GM23338 (cell line): ENCODE data around the gene PLEKHS1. TPM values are rescaled to one million over a fixed set of nuclear protein-coding genes. Genes with fewer than 3 reads are reported as not detected.

Source experiments
- ATAC-seq: fragments of 200-7000 bp; cut with Tn5 transposase; 3 replicates; pipeline ENCODE4 v1.9.1; 2020
- DNase-seq: peaks from one replicate; pipeline ENCODE4 v3.0.0-alpha.2; 2015; ENCODE audit warnings: low spot score
- H2AFZ ChIP-seq: fragments of 200-600 bp; sonication (generic); 2 replicates; pipeline ENCODE4 v1.8.0; 2016; ENCODE audit warnings: antibody characterized with exemption, mild to moderate bottlenecking, moderate library complexity
- H3F3A ChIP-seq: fragments of 200-600 bp; sonication (generic); replicated peaks from 2 replicates; pipeline ENCODE4 v1.8.0; 2017; ENCODE audit warnings: antibody characterized with exemption, mixed run types, low read depth
- H3K27ac ChIP-seq: fragments of 200-600 bp; sonication (generic); 2 replicates; pipeline ENCODE4 v1.6.1; 2016; ENCODE audit warnings: low read depth
- H3K27me3 ChIP-seq: fragments of 200-600 bp; sonication (generic); 2 replicates; pipeline ENCODE4 v1.8.0; 2016; ENCODE audit warnings: mild to moderate bottlenecking, mixed run types, moderate library complexity; ENCODE audit not compliant: insufficient read depth
- H3K36me3 ChIP-seq: fragments of 200-600 bp; sonication (generic); 2 replicates; pipeline ENCODE4 v1.8.0; 2016; ENCODE audit warnings: mild to moderate bottlenecking; ENCODE audit not compliant: insufficient read depth
- H3K4me1 ChIP-seq: fragments of 200-600 bp; sonication (generic); 2 replicates; pipeline ENCODE4 v1.8.0; 2016; ENCODE audit warnings: mild to moderate bottlenecking, moderate library complexity; ENCODE audit not compliant: insufficient read depth
- H3K4me2 ChIP-seq: fragments of 200-600 bp; sonication (generic); 2 replicates; pipeline ENCODE4 v1.7.1; 2017; ENCODE audit warnings: mixed run types
- H3K4me3 ChIP-seq: fragments of 200-600 bp; sonication (generic); 2 replicates; pipeline ENCODE4 v1.6.1; 2016; ENCODE audit warnings: mixed run types
- H3K79me2 ChIP-seq: fragments of 200-600 bp; sonication (generic); replicated peaks from 2 replicates; pipeline ENCODE4 v1.8.0; 2017; ENCODE audit warnings: mild to moderate bottlenecking; ENCODE audit not compliant: insufficient read depth
- H3K9me2 ChIP-seq: fragments of 200-600 bp; sonication (generic); 2 replicates; pipeline ENCODE4 v1.8.0; 2017; ENCODE audit not compliant: insufficient read depth
- H4K20me1 ChIP-seq: fragments of 200-600 bp; sonication (generic); replicated peaks from 2 replicates; pipeline ENCODE4 v1.8.0; 2017; ENCODE audit warnings: mild to moderate bottlenecking; ENCODE audit not compliant: insufficient read depth
- H3K27ac Mint-ChIP-seq: 2 replicates; pipeline ENCODE4 v1.8.0; 2020; ENCODE audit warnings: inconsistent platforms, mild to moderate bottlenecking, moderate library complexity, mixed read lengths
- H3K27me3 Mint-ChIP-seq: 3 replicates; pipeline ENCODE4 v1.8.0; 2022; ENCODE audit warnings: low read depth, mild to moderate bottlenecking, moderate library complexity, mixed read lengths, inconsistent platforms; ENCODE audit not compliant: insufficient read depth, poor library complexity
- H3K36me3 Mint-ChIP-seq: 3 replicates; pipeline ENCODE4 v1.8.0; 2021; ENCODE audit warnings: low read depth, mild to moderate bottlenecking, inconsistent platforms, moderate library complexity, mixed read lengths
- H3K4me1 Mint-ChIP-seq: 3 replicates; pipeline ENCODE4 v1.8.0; 2020; ENCODE audit warnings: mild to moderate bottlenecking, inconsistent platforms, mixed read lengths
- H3K4me3 Mint-ChIP-seq: 3 replicates; pipeline ENCODE4 v1.8.0; 2021; ENCODE audit warnings: moderate library complexity, mild to moderate bottlenecking, inconsistent platforms, mixed read lengths
- H3K9me3 Mint-ChIP-seq: 3 replicates; pipeline ENCODE4 v1.8.0; 2020; ENCODE audit warnings: moderate library complexity, mild to moderate bottlenecking, inconsistent platforms, mixed read lengths
- CREB1 ChIP-seq: fragments of 250-450 bp; sonication (Bioruptor Pico); IDR thresholded peaks from 2 replicates; pipeline ENCODE4 v1.5.0; 2020; ENCODE audit warnings: low read depth, mild to moderate bottlenecking, moderate library complexity
- CTCF ChIP-seq, 2 experiments: fragments of 200-600 bp in 1 of 2; sonication (generic) in 1 of 2; conservative IDR thresholded peaks; 2 replicates each; pipeline versions ENCODE4 v1.5.1 to v1.6.1; 2016 to 2017; ENCODE audit warnings: antibody characterized with exemption in 2 of 2, low read depth in 2 of 2, mild to moderate bottlenecking in 2 of 2, moderate library complexity in 1 of 2
- EZH2 ChIP-seq: fragments of 200-600 bp; sonication (generic); IDR thresholded peaks from one replicate; pipeline ENCODE4 v1.8.0; 2017; ENCODE audit warnings: antibody characterized with exemption, mild to moderate bottlenecking, low read depth; ENCODE audit not compliant: unreplicated experiment
- EZH2phosphoT487 ChIP-seq: fragments of 200-600 bp; sonication (generic); IDR thresholded peaks from one replicate; pipeline ENCODE4 v1.8.1; 2018; ENCODE audit warnings: antibody characterized with exemption; ENCODE audit not compliant: unreplicated experiment
- JUNB ChIP-seq: IDR thresholded peaks from one replicate; pipeline ENCODE4 v1.6.1; 2016; ENCODE audit warnings: antibody characterized with exemption; ENCODE audit not compliant: unreplicated experiment
- NANOG ChIP-seq: IDR thresholded peaks from 2 replicates; pipeline ENCODE4 v1.6.1; 2016; ENCODE audit warnings: antibody characterized with exemption, borderline replicate concordance
- POLR2AphosphoS5 ChIP-seq: IDR thresholded peaks from 2 replicates; pipeline ENCODE4 v1.6.1; 2016; ENCODE audit warnings: antibody characterized with exemption, low read depth
- STAT1 ChIP-seq: IDR thresholded peaks from one replicate; pipeline ENCODE4 v1.6.1; 2016; ENCODE audit warnings: antibody characterized with exemption; ENCODE audit not compliant: unreplicated experiment
- polyA plus RNA-seq: library from polyadenylated mRNA; unstranded; fragments of >200 nt; fragmentation: Nextera tagmentation; extraction: Ambion mirVana; gene quantifications from 2 replicates; pipeline ENCODE4 v1.2.1, GENCODE V29; 2016
- total RNA-seq: library from RNA; depleted of rRNA; stranded (reverse); fragments of >200 nt; shearing (Covaris generic); gene quantifications from 2 replicates; pipeline ENCODE4 v1.2.3, GENCODE V29; 2014
- TF ChIP-seq, protein P1 (sequence below): IDR thresholded peaks from 2 replicates; pipeline ENCODE4 v1.6.1; 2016; ENCODE audit warnings: antibody characterized with exemption
- TF ChIP-seq, protein P2 (sequence below): IDR thresholded peaks from one replicate; pipeline ENCODE4 v1.6.1; 2018; ENCODE audit warnings: antibody characterized with exemption; ENCODE audit not compliant: unreplicated experiment

The PLEKHS1 gene
- total and polyA plus RNA-seq, 2 experiments from 2014 or later, result not detected

DNA sequence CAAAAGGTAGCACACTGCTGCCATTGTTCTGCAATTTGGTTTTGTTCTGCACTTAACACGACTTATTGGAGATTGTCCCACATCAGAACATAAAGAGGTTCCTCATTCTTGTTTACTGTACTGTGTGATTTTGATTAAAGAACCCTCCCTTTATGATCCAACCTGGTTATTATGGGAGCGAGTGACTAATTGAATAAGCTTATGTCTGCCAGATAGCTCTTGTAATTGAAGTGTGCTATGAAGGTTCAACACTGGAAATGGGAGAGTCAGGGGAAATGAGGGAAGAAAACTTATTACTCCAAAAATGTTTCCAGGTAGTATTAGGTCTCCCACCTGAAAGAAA is 37.9 kb upstream of the PLEKHS1 start (continued):
- no peak for TF ChIP-seq EZH2
- TF ChIP-seq NANOG, result no peak
- TF ChIP-seq EZH2phosphoT487, result no peak
- no peak for TF ChIP-seq STAT1
- TF ChIP-seq JUNB, result no peak
- TF ChIP-seq CTCF (conservative IDR thresholded peaks at IDR 0.05; ENCODE audit: low read depth in 2 of 2), result no peak
- TF ChIP-seq POLR2AphosphoS5, result no peak
- TF ChIP-seq, protein P1, sequence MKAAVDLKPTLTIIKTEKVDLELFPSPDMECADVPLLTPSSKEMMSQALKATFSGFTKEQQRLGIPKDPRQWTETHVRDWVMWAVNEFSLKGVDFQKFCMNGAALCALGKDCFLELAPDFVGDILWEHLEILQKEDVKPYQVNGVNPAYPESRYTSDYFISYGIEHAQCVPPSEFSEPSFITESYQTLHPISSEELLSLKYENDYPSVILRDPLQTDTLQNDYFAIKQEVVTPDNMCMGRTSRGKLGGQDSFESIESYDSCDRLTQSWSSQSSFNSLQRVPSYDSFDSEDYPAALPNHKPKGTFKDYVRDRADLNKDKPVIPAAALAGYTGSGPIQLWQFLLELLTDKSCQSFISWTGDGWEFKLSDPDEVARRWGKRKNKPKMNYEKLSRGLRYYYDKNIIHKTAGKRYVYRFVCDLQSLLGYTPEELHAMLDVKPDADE, result no peak
- TF ChIP-seq CREB1 (CRISPR knock-in tag), result no peak

- no peak for ATAC-seq
- no peaks in the 10 kb centered on the region for H3K9me3 Mint-ChIP-seq
- no peak for TF ChIP-seq NANOG
- TF ChIP-seq STAT1, result no peak
- no peak for TF ChIP-seq CTCF (conservative IDR thresholded peaks at IDR 0.05; ENCODE audit: low read depth in 2 of 2)
- TF ChIP-seq, protein P1, result no peak
- no peak for TF ChIP-seq EZH2phosphoT487
- TF ChIP-seq EZH2, result no peak
- no peak for TF ChIP-seq CREB1 (CRISPR knock-in tag)
- TF ChIP-seq JUNB, result no peak
- TF ChIP-seq, protein P2, sequence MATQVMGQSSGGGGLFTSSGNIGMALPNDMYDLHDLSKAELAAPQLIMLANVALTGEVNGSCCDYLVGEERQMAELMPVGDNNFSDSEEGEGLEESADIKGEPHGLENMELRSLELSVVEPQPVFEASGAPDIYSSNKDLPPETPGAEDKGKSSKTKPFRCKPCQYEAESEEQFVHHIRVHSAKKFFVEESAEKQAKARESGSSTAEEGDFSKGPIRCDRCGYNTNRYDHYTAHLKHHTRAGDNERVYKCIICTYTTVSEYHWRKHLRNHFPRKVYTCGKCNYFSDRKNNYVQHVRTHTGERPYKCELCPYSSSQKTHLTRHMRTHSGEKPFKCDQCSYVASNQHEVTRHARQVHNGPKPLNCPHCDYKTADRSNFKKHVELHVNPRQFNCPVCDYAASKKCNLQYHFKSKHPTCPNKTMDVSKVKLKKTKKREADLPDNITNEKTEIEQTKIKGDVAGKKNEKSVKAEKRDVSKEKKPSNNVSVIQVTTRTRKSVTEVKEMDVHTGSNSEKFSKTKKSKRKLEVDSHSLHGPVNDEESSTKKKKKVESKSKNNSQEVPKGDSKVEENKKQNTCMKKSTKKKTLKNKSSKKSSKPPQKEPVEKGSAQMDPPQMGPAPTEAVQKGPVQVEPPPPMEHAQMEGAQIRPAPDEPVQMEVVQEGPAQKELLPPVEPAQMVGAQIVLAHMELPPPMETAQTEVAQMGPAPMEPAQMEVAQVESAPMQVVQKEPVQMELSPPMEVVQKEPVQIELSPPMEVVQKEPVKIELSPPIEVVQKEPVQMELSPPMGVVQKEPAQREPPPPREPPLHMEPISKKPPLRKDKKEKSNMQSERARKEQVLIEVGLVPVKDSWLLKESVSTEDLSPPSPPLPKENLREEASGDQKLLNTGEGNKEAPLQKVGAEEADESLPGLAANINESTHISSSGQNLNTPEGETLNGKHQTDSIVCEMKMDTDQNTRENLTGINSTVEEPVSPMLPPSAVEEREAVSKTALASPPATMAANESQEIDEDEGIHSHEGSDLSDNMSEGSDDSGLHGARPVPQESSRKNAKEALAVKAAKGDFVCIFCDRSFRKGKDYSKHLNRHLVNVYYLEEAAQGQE, result no peak
Measured at GRCh38 chr10:113716109-113716910, 35.2 kb upstream of the PLEKHS1 start.

More at GRCh38 chr10:113716109-113716910, 35.2 kb upstream of the PLEKHS1 start:
- H3F3A ChIP-seq, result no peaks in the 10 kb centered on the region
- H3K4me1 ChIP-seq, result peaks cover 7% of the 10 kb centered on the region
- Mint-ChIP-seq H3K4me3 (no peak overlapping the region), H3K27ac (no peak overlapping the region), H3K27me3 (no peaks in the 10 kb centered on the region), H3K36me3 (peaks cover 3% of the 10 kb centered on the region; the same call in 1 of the 3 replicates), H3K4me1 (peaks cover 19% of the 10 kb centered on the region; the same call in 2 of the 3 replicates)
- no peak overlapping the region for H3K27ac ChIP-seq
- H2AFZ ChIP-seq, result no peak overlapping the region
- no peak for DNase-seq
- H4K20me1 ChIP-seq, result no peaks in the 10 kb centered on the region
- no peaks in the 10 kb centered on the region for H3K27me3 ChIP-seq
- H3K9me2 ChIP-seq, result no peaks in the 10 kb centered on the region
- H3K79me2 ChIP-seq, result no peaks in the 10 kb centered on the region
- H3K4me2 ChIP-seq, result no peak overlapping the region
- H3K36me3 ChIP-seq, result no peaks in the 10 kb centered on the region
- no peak overlapping the region for H3K4me3 ChIP-seq
